SK-N-SH (cell line): ENCODE data around the gene SUN2. TPM values are rescaled to one million over a fixed set of nuclear protein-coding genes. Genes with fewer than 3 reads are reported as not detected.

ENCODE experiments used
- CTCF ChIA-PET: fragments of 300-600, 350-600 bp; formaldehyde crosslinking; extraction: SDS; loops from one replicate; lab custom pipeline; 2021; lab: Yijun Ruan, JAX
- POLR2A ChIA-PET: fragments of 350-600 bp; sonication (Branson Sonifier 250); formaldehyde crosslinking; extraction: SDS; loops from one replicate; lab custom pipeline; 2020; ENCODE audit warnings: antibody characterized with exemption, inconsistent platforms; lab: Yijun Ruan, JAX
- DNase-seq: peaks from one replicate; pipeline ENCODE4 v3.0.0; 2012
- H2AFZ ChIP-seq: fragments of 200-600 bp; sonication (generic); 2 replicates; pipeline ENCODE4 v1.8.1; 2016; ENCODE audit warnings: antibody characterized with exemption, mild to moderate bottlenecking, low read depth
- H3F3A ChIP-seq: fragments of 200-600 bp; sonication (generic); replicated peaks from 2 replicates; pipeline ENCODE3; 2016; ENCODE audit warnings: antibody characterized with exemption, mild to moderate bottlenecking; ENCODE audit not compliant: insufficient read depth
- H3K27ac ChIP-seq, 2 experiments: fragments of 200-500 bp in 1 of 2; fragments of 200-600 bp in 1 of 2; sonication (Bioruptor generic) in 1 of 2; sonication (generic), shearing (Covaris generic) in 1 of 2; 2 replicates each; pipeline versions ENCODE4 v1.5.1 to v1.6.1; 2014 to 2016; ENCODE audit warnings: low read depth in 2 of 2, inconsistent platforms in 1 of 2, low read length in 1 of 2, mild to moderate bottlenecking in 1 of 2, mixed read lengths in 1 of 2
- H3K27me3 ChIP-seq: fragments of 200-600 bp; sonication (generic), shearing (Covaris generic); 2 replicates; pipeline ENCODE4 v1.6.1; 2016; ENCODE audit warnings: mixed run types; ENCODE audit not compliant: insufficient read depth
- H3K36me3 ChIP-seq, 2 experiments: fragments of 200-500 bp in 1 of 2; fragments of 200-600 bp in 1 of 2; sonication (Bioruptor generic) in 1 of 2; sonication (generic) in 1 of 2; replicated peaks in 1 of 2; 2 replicates each; pipeline versions ENCODE3 to v1.5.1; 2014 to 2016; ENCODE audit warnings: low read length in 1 of 2, mild to moderate bottlenecking in 1 of 2; ENCODE audit not compliant: insufficient read depth in 2 of 2, control insufficient read depth in 1 of 2
- H3K4me1 ChIP-seq, 2 experiments: fragments of 200-500 bp in 1 of 2; fragments of 200-600 bp in 1 of 2; sonication (Bioruptor generic) in 1 of 2; sonication (generic), shearing (Covaris generic) in 1 of 2; 2 replicates each; pipeline versions ENCODE4 v1.5.1 to v1.6.1; 2014 to 2016; ENCODE audit warnings: low read depth in 1 of 2, low read length in 1 of 2, mixed run types in 1 of 2; ENCODE audit not compliant: insufficient read depth in 2 of 2, control insufficient read depth in 1 of 2
- H3K4me2 ChIP-seq: fragments of 200-600 bp; sonication (generic), shearing (Covaris generic); 2 replicates; pipeline ENCODE4 v1.6.1; 2017; ENCODE audit warnings: mixed run types
- H3K4me3 ChIP-seq, 2 experiments: fragments of 200-500 bp in 1 of 2; fragments of 200-600 bp in 1 of 2; sonication (Bioruptor generic) in 1 of 2; sonication (generic), shearing (Covaris generic) in 1 of 2; 2 replicates each; pipeline versions ENCODE4 v1.5.1 to v1.8.1; 2014 to 2016; ENCODE audit warnings: low read depth in 2 of 2, inconsistent platforms in 1 of 2, low read length in 1 of 2, mild to moderate bottlenecking in 1 of 2, mixed read lengths in 1 of 2, moderate library complexity in 1 of 2
- H3K79me2 ChIP-seq: fragments of 200-600 bp; sonication (generic); 2 replicates; pipeline ENCODE4 v1.8.1; 2017; ENCODE audit warnings: mild to moderate bottlenecking; ENCODE audit not compliant: insufficient read depth
- H3K9ac ChIP-seq: fragments of 200-600 bp; sonication (generic); 2 replicates; pipeline ENCODE4 v1.6.1; 2017; ENCODE audit warnings: mixed run types
- H3K9me2 ChIP-seq: fragments of 200-600 bp; sonication (generic); 2 replicates; pipeline ENCODE4 v1.6.1; 2017; ENCODE audit warnings: mixed run types
- H3K9me3 ChIP-seq: fragments of 200-600 bp; sonication (generic); 2 replicates; pipeline ENCODE4 v1.6.1; 2017; ENCODE audit warnings: mixed run types, mild to moderate bottlenecking, moderate library complexity
- H4K20me1 ChIP-seq: fragments of 200-600 bp; sonication (generic); 2 replicates; pipeline ENCODE4 v1.6.1; 2017; ENCODE audit warnings: mild to moderate bottlenecking, mixed run types; ENCODE audit not compliant: insufficient read depth
- FOXJ3 ChIP-seq: sonication (generic); formaldehyde crosslinking; IDR thresholded peaks from 2 replicates; pipeline ENCODE4 v1.5.1; 2020; ENCODE audit warnings: mild to moderate bottlenecking, missing genetic modification reagents
- GABPA ChIP-seq: IDR thresholded peaks from 2 replicates; pipeline ENCODE4 v1.4.0; 2012; ENCODE audit warnings: low read depth, mild to moderate bottlenecking
- GATA2 ChIP-seq: sonication (generic); formaldehyde crosslinking; IDR thresholded peaks from 2 replicates; pipeline ENCODE4 v1.5.0; 2020; ENCODE audit warnings: mild to moderate bottlenecking, missing genetic modification reagents
- IRF3 ChIP-seq: fragments of 150-350 bp; IDR thresholded peaks from 2 replicates; pipeline ENCODE4 v1.6.1; 2016; ENCODE audit warnings: mild to moderate bottlenecking, low read depth, low read length
- MAX ChIP-seq: IDR thresholded peaks from 2 replicates; pipeline ENCODE4 v1.4.0; 2012; ENCODE audit warnings: low read depth
- MEF2A ChIP-seq: IDR thresholded peaks from 2 replicates; pipeline ENCODE4 v1.4.0; 2012; ENCODE audit warnings: low read depth, borderline replicate concordance
- MXI1 ChIP-seq: IDR thresholded peaks from 2 replicates; pipeline ENCODE4 v1.6.1; 2012; ENCODE audit warnings: mild to moderate bottlenecking, low read depth, low read length, improper control_type of control experiment
- PBX3 ChIP-seq: IDR thresholded peaks from 2 replicates; pipeline ENCODE4; 2012
- POLR2AphosphoS5 ChIP-seq: IDR thresholded peaks from 2 replicates; pipeline ENCODE4 v1.6.1; 2012; ENCODE audit warnings: low read depth, low read length
- RCOR1 ChIP-seq: fragments of 150-350 bp; IDR thresholded peaks from 2 replicates; pipeline ENCODE4 v1.6.1; 2017; ENCODE audit warnings: antibody characterized with exemption, low read length
- RXRA ChIP-seq: IDR thresholded peaks from 2 replicates; pipeline ENCODE4 v1.4.0; 2012; ENCODE audit warnings: low read depth, mild to moderate bottlenecking, borderline replicate concordance
- SIN3A ChIP-seq: IDR thresholded peaks from 2 replicates; pipeline ENCODE4 v1.6.1; 2012; ENCODE audit warnings: low read depth, mild to moderate bottlenecking, low read length, moderate library complexity, borderline replicate concordance
- SMC3 ChIP-seq: IDR thresholded peaks from 2 replicates; pipeline ENCODE4 v1.6.1; 2012; ENCODE audit warnings: low read depth, low read length, improper control_type of control experiment
- TAF1 ChIP-seq: IDR thresholded peaks from 2 replicates; pipeline ENCODE4 v1.6.1; 2012; ENCODE audit warnings: low read depth, mild to moderate bottlenecking, low read length, moderate library complexity, borderline replicate concordance
- TEAD4 ChIP-seq: IDR thresholded peaks from 2 replicates; pipeline ENCODE4 v1.4.0; 2012; ENCODE audit warnings: mild to moderate bottlenecking, borderline replicate concordance; ENCODE audit not compliant: insufficient read depth
- USF1 ChIP-seq: IDR thresholded peaks from 2 replicates; pipeline ENCODE4 v1.4.0; 2012; ENCODE audit warnings: low read depth, borderline replicate concordance
- USF2 ChIP-seq: fragments of 150-350 bp; IDR thresholded peaks from 2 replicates; pipeline ENCODE4 v1.6.1; 2017; ENCODE audit warnings: antibody characterized with exemption, low read length, low read depth, borderline replicate concordance
- ZBTB33 ChIP-seq: IDR thresholded peaks from 2 replicates; pipeline ENCODE4 v1.4.0; 2012; ENCODE audit warnings: low read depth, borderline replicate concordance
- WGBS: methylation state at CpG from one replicate; pipeline ENCODE4 v1.1.6; 2017; ENCODE audit warnings: low lambda C conversion rate; 5-methylcytosine and 5-hydroxymethylcytosine counted together
- polyA plus RNA-seq, 3 experiments: library from polyadenylated mRNA; depleted of rRNA; stranded (reverse); fragments of >200 nt; gene quantifications; 2 replicates each; pipeline ENCODE4 v1.2.3, GENCODE V29; 2012

The SUN2 gene
- polyA plus RNA-seq, 1 of the 3 experiments (the other 2 are of a cell fraction), result 10.2 TPM

- WGBS, result under 1% methylated on average over 23 of the region's 47 CpGs
- no peaks in the 10 kb centered on the region for H3K27me3 ChIP-seq
- H3K79me2 ChIP-seq, result peaks cover 5% of the 10 kb centered on the region; the same call in 1 of the 2 replicates
- H3K9me2 ChIP-seq, result no peaks in the 10 kb centered on the region
- H3K9ac ChIP-seq, result peak within 1 kb of the TSS; percentile 69
- peak; percentile 89 for DNase-seq
- TF ChIP-seq TAF1 (no peak), MXI1 (no peak), GATA2 (CRISPR knock-in tag) (no peak), SIN3A (no peak), FOXJ3 (CRISPR knock-in tag) (no peak), ZBTB33 (no peak), SMC3 (no peak), PBX3 (peak; percentile 98), MAX (no peak), RCOR1 (no peak), IRF3 (no peak; the same call in 1 of the 2 replicates), TEAD4 (no peak), MEF2A (no peak), GABPA (peak; percentile 85), RXRA (no peak), USF2 (no peak), POLR2AphosphoS5 (peak; percentile 21; the same call in 1 of the 2 replicates), USF1 (no peak)
- H2AFZ ChIP-seq, result peak within 1 kb of the TSS; percentile 56; the same call in 1 of the 2 replicates
- ChIA-PET POLR2A (no interaction called here), CTCF (interaction anchor here (1.1 kb wide), 1 partner anchor 25 kb away, joined by 4 read pairs; no protein-coding TSS in a partner anchor)
- no peaks in the 10 kb centered on the region for H4K20me1 ChIP-seq
- H3K9me3 ChIP-seq, result no peaks in the 10 kb centered on the region
- H3K4me2 ChIP-seq, result peak within 1 kb of the TSS; percentile 74
- peak within 1 kb of the TSS; percentile 63 to 66 for H3K4me3 ChIP-seq
- H3K27ac ChIP-seq, result no peak within 1 kb of the TSS
- H3F3A ChIP-seq, result no peaks in the 10 kb centered on the region
- H3K4me1 ChIP-seq, result peaks cover 3 to 11% of the 10 kb centered on the region in 2 experiments; a peak in 3 of 4 replicates
- H3K36me3 ChIP-seq, result no peaks in the 10 kb centered on the region
Observed at GRCh38 chr22:38793721-38794466, 38.1 kb upstream of the SUN2 start, which contains the start of gene DNAL4. DNAL4 (minus strand) TSS chr22:38794143; CDS start chr22:38782731, 11,412 bp downstream.
